Testis (tissue), 2 donors: ENCODE results near the gene RSBN1L.

ENCODE experiments used
- POLR2A ChIP-seq: fragments of 450-650 bp; IDR thresholded peaks from one replicate; pipeline ENCODE4 v1.6.1; 2017; ENCODE audit warnings: antibody characterized with exemption, mild to moderate bottlenecking, moderate library complexity
- TF ChIP-seq, protein P1 (sequence below), 3 experiments: fragments of 450-650 bp in 2 of 3; fragments of 200-600 bp in 1 of 3; sonication (generic) in 1 of 3; IDR thresholded peaks; one replicate each; pipeline ENCODE4 v1.5.1; 2016 to 2019; ENCODE audit warnings: antibody characterized with exemption in 3 of 3, mild to moderate bottlenecking in 2 of 3, moderate library complexity in 1 of 3

DNA sequence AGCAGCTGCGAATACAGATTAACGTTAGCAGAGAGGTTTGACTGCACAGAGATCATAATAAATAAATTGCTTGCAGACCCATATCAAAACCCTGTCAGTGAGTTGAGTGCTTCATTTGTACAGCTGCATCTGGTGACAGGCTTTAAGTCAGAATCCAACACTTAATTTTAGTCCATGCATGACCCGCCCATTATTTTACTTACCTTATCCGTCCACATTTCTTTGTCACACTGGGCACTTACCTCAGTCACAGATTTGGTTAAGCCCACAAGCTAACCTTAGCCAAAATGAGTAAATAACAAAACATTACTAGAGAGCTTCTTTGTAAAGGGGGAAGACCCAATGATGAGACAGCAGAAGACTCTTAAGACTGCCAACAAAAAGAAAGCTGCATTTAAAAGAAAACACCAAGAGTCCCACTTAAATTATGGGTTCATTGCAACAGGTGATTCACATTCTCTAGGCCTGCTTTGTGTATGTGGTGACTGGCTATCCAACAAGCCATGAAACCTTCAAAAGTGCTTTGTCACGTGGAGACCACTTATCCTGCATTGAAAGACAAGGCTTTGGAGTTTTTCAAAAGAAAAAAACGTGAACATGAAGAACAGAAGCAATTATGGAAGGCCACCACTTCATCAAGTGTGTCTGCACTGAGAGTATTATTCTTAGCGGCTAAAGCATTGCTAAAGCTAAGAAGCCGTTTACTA is 134.5 kb downstream of the RSBN1L start:
- TF ChIP-seq, protein P1, sequence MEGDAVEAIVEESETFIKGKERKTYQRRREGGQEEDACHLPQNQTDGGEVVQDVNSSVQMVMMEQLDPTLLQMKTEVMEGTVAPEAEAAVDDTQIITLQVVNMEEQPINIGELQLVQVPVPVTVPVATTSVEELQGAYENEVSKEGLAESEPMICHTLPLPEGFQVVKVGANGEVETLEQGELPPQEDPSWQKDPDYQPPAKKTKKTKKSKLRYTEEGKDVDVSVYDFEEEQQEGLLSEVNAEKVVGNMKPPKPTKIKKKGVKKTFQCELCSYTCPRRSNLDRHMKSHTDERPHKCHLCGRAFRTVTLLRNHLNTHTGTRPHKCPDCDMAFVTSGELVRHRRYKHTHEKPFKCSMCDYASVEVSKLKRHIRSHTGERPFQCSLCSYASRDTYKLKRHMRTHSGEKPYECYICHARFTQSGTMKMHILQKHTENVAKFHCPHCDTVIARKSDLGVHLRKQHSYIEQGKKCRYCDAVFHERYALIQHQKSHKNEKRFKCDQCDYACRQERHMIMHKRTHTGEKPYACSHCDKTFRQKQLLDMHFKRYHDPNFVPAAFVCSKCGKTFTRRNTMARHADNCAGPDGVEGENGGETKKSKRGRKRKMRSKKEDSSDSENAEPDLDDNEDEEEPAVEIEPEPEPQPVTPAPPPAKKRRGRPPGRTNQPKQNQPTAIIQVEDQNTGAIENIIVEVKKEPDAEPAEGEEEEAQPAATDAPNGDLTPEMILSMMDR (IDR thresholded peaks at IDR 0.05) = no peak
- TF ChIP-seq POLR2A = no peak
